K562 (cell line): ENCODE results near the gene CD2.

Experiments used
- EGR1 ChIP-seq: fragments of 450-650 bp; conservative IDR thresholded peaks from 2 replicates; pipeline ENCODE4 v1.6.1; 2017; ENCODE audit warnings: mild to moderate bottlenecking
- FOXM1 ChIP-seq, 2 experiments: fragments of 450-650 bp in 1 of 2; sonication (generic) in 1 of 2; formaldehyde crosslinking in 1 of 2; IDR thresholded peaks; 2 replicates each; pipeline versions ENCODE4 v1.6.1 to v1.9.0; 2017 to 2022; ENCODE audit warnings: low read depth in 2 of 2, mild to moderate bottlenecking in 2 of 2, missing genetic modification reagents in 1 of 2, moderate library complexity in 1 of 2
- JUNB ChIP-seq: fragments of 450-650 bp; formaldehyde crosslinking; conservative IDR thresholded peaks from 2 replicates; pipeline ENCODE4 v1.4.0; 2020; ENCODE audit warnings: mild to moderate bottlenecking
- KLF10 ChIP-seq: fragments of 250-450 bp; sonication (Bioruptor Pico); IDR thresholded peaks from 2 replicates; pipeline ENCODE4 v1.6.1; 2021; ENCODE audit warnings: matching md5 sums
- KLF6 ChIP-seq: fragments of 250-450 bp; sonication (Bioruptor Pico); IDR thresholded peaks from 2 replicates; pipeline ENCODE4 v1.4.0; 2020; ENCODE audit warnings: mild to moderate bottlenecking, moderate library complexity, borderline replicate concordance
- NFYB ChIP-seq: IDR thresholded peaks from 2 replicates; pipeline ENCODE4 v1.6.1; 2011; ENCODE audit warnings: mild to moderate bottlenecking, moderate library complexity; ENCODE audit not compliant: insufficient read length; ENCODE audit errors: extremely low read depth
- SMARCC2 ChIP-seq: fragments of 450-650 bp; IDR thresholded peaks from 2 replicates; pipeline ENCODE4 v1.6.1; 2017; ENCODE audit warnings: antibody characterized with exemption, moderate library complexity, mild to moderate bottlenecking, low read depth
- SREBF2 ChIP-seq: sonication (generic); formaldehyde crosslinking; IDR thresholded peaks from 2 replicates; pipeline ENCODE4 v1.4.0; 2020; ENCODE audit warnings: mild to moderate bottlenecking, missing genetic modification reagents
- ZNF444 ChIP-seq: fragments of 250-450 bp; sonication (Bioruptor Pico); IDR thresholded peaks from 2 replicates; pipeline ENCODE4 v1.4.0; 2020; ENCODE audit warnings: mild to moderate bottlenecking, moderate library complexity
- TF ChIP-seq, protein P1 (sequence below): sonication (generic); formaldehyde crosslinking; IDR thresholded peaks from 2 replicates; pipeline ENCODE4 v1.5.0; 2020; ENCODE audit warnings: missing genetic modification reagents
- TF ChIP-seq, protein P2 (sequence below): fragments of 250-450 bp; sonication (Bioruptor Pico); IDR thresholded peaks from 2 replicates; pipeline ENCODE4 v1.8.0; 2022; ENCODE audit warnings: inconsistent platforms
- TF ChIP-seq, protein P3 (sequence below), 3 experiments: IDR thresholded peaks in 2 of 3; conservative IDR thresholded peaks in 1 of 3; 2 replicates each; pipeline ENCODE4 v1.5.1; 2011 to 2012; ENCODE audit warnings: low read length in 3 of 3, mild to moderate bottlenecking in 3 of 3, control low read depth in 2 of 3, improper control_type of control experiment in 1 of 3, inconsistent platforms in 1 of 3, low read depth in 1 of 3, mixed read lengths in 1 of 3, moderate library complexity in 1 of 3; ENCODE audit not compliant: insufficient read depth in 2 of 3

DNA sequence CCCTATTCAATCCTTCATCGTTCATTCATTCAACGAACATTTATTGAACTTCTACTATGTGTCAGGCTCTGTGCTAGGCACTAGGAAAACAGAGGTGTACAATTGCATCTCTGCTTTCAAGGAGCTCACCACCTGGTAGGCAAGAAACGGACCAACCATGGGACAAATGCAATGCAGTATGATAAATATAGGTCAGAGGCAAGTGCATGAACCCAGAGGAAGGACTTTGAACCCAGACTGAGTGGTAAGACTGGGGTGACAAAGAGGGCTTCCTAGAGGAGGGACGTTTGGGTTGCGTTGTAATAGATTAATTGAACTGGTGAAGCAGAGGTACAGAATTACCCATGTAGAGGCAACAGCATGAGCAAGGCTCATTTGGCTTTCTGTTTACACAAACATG, 16.4 kb downstream of the CD2 start:
- TF ChIP-seq, protein P1, sequence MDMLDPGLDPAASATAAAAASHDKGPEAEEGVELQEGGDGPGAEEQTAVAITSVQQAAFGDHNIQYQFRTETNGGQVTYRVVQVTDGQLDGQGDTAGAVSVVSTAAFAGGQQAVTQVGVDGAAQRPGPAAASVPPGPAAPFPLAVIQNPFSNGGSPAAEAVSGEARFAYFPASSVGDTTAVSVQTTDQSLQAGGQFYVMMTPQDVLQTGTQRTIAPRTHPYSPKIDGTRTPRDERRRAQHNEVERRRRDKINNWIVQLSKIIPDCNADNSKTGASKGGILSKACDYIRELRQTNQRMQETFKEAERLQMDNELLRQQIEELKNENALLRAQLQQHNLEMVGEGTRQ (CRISPR knock-in tag) = no peak
- TF ChIP-seq FOXM1 (IDR thresholded peaks at IDR 0.05; ENCODE audit: low read depth) (no peak), FOXM1 (CRISPR knock-in tag; IDR thresholded peaks at IDR 0.05; ENCODE audit: low read depth) (no peak), ZNF444 (CRISPR knock-in tag) (no peak), SREBF2 (CRISPR knock-in tag) (no peak), KLF10 (CRISPR knock-in tag) (no peak), EGR1 (no peak), NFYB (no peak), JUNB (CRISPR knock-in tag) (no peak), SMARCC2 (no peak), KLF6 (CRISPR knock-in tag) (no peak)
- TF ChIP-seq, protein P2, sequence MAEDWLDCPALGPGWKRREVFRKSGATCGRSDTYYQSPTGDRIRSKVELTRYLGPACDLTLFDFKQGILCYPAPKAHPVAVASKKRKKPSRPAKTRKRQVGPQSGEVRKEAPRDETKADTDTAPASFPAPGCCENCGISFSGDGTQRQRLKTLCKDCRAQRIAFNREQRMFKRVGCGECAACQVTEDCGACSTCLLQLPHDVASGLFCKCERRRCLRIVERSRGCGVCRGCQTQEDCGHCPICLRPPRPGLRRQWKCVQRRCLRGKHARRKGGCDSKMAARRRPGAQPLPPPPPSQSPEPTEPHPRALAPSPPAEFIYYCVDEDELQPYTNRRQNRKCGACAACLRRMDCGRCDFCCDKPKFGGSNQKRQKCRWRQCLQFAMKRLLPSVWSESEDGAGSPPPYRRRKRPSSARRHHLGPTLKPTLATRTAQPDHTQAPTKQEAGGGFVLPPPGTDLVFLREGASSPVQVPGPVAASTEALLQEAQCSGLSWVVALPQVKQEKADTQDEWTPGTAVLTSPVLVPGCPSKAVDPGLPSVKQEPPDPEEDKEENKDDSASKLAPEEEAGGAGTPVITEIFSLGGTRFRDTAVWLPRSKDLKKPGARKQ (CRISPR knock-in tag) = no peak
- TF ChIP-seq, protein P3, sequence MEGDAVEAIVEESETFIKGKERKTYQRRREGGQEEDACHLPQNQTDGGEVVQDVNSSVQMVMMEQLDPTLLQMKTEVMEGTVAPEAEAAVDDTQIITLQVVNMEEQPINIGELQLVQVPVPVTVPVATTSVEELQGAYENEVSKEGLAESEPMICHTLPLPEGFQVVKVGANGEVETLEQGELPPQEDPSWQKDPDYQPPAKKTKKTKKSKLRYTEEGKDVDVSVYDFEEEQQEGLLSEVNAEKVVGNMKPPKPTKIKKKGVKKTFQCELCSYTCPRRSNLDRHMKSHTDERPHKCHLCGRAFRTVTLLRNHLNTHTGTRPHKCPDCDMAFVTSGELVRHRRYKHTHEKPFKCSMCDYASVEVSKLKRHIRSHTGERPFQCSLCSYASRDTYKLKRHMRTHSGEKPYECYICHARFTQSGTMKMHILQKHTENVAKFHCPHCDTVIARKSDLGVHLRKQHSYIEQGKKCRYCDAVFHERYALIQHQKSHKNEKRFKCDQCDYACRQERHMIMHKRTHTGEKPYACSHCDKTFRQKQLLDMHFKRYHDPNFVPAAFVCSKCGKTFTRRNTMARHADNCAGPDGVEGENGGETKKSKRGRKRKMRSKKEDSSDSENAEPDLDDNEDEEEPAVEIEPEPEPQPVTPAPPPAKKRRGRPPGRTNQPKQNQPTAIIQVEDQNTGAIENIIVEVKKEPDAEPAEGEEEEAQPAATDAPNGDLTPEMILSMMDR (IDR thresholded peaks at IDR 0.05 in 2 of 3, conservative IDR thresholded peaks at IDR 0.05 in 1 of 3; ENCODE audit: insufficient read depth in 2 of 3, low read depth in 1 of 3, low read length in 3 of 3) = no peak
